NCI-H524 treated with DMSO at 0.1 percent for 48 hours (cell line): ENCODE measurements around the gene IRF4.

ENCODE experiments used
- DNase-seq: peaks from one replicate; lab custom pipeline; 2025; lab: John Stamatoyannopoulos, UW

Gene IRF4

DNA sequence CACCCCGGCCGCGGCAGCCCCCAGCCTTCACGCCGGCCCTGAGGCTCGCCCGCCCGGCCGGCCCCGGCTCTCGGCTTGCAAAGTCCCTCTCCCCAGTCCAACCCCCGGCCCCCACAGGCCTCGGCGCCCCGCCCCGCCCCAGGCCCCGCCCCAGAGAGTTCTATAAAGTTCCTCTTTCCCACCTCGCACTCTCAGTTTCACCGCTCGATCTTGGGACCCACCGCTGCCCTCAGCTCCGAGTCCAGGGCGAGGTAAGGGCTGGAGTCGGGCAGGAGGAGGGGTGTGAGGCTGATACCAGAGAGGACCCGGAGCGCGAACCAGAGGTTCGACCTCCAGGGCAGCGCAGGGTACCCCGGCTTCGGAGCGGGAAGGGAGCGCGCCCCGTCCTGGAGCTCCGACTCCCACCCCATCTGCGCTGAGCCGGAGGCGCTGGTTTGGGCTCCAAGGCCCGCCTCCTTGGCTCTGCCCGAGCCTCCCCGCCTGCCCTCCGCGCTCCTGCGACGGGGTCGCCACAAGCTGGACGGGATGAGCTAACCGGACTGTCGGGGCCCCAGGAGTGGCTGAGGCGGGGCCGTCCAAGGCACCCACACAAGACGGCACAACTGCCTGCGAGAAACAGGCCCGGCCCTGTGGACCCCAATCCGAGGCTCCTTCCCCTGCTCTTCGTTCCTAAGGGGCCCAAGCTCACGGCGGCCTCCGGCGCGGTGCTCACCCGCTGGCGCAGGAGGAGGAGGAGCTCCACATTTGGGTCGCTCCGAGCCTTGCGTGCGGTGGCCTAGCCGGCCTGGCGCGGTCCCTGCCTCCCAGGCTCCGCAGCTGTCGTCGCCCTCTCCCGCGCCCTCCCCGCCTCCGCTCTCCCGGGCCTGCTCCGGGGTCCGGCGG, at the start of gene IRF4:
TSS of gene IRF4 (plus strand) at position 194 of the 882 bp plus-strand sequence. CDS start 1,401 bp downstream, outside the sequence.
- DNase-seq: no peak

GRCh38 chr6:341914-342831, 49.4 kb upstream of the IRF4 start:
- DNase-seq: no peak

- DNase-seq: no peak
Observed at GRCh38 chr6:342832-343179, 48.7 kb upstream of the IRF4 start.

GRCh38 chr6:343226-343935, 48.2 kb upstream of the IRF4 start:
- DNase-seq: no peak

- DNase-seq: no peak
Observed at GRCh38 chr6:343960-344815, 47.4 kb upstream of the IRF4 start.

DNA sequence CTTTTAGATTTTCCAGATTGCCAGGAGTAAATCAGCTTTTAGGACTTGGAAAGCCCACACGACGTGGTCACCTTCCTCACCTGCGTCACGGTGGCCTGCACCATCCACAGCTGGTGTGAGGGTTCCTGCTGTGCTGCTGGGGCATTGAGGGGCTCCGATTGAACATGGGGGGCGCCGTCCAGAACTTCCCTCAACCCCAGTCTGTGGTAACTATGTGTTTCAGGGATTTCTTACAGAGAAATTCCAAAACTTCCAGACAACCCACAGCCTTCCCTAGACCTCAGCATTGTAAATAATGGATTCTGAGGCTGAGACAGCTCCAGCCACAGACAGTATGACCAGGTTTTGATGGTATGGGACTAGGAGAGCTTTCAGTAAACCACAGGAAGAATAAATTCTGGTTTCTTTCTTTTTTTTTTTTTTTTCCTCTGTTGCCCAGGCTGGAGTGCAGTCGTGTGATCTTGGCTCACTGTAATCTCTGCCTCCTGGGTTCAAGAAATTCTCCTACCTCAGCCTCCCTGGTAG, 46.7 kb upstream of the IRF4 start:
- no peak for DNase-seq

- no peak for DNase-seq
Observed at GRCh38 chr6:345747-346385, 45.7 kb upstream of the IRF4 start.

DNA sequence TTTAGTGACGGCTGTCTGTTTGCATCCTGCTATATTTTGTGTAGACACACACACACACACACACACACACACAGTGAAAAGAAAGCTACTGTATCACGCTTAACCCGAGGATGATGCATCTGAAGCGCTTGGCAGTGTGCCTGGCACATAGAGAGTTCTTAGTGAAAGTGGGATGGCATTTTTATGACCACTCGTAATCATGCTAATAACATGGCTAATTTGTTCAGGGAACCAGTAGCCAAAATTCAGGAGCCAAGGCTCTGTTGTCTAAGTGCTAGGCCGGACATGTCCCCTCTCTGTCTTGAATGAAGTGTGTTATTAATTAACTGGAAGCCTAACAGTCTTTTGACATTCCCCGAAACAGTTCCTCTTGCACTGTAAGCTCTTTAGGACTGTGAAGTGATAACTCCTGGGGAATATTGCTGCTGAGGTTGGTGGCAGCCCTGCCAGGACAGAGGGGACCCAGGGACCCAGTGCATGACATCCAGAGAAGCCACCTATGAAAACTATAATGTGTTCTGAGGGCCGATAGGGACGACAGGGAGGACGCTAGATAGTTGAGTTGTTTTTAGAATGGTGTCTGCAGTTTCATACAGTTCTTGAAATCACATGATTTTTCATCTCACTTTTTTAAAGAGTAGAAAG, 45.0 kb upstream of the IRF4 start:
- DNase-seq: no peak

- no peak for DNase-seq
Observed at GRCh38 chr6:347232-347631, 44.3 kb upstream of the IRF4 start.

GRCh38 chr6:347951-348859, 43.3 kb upstream of the IRF4 start:
- DNase-seq: no peak

- no peak for DNase-seq
Observed at GRCh38 chr6:348860-349396, 42.6 kb upstream of the IRF4 start.

GRCh38 chr6:349491-349921, 42.0 kb upstream of the IRF4 start:
- DNase-seq: no peak

DNA sequence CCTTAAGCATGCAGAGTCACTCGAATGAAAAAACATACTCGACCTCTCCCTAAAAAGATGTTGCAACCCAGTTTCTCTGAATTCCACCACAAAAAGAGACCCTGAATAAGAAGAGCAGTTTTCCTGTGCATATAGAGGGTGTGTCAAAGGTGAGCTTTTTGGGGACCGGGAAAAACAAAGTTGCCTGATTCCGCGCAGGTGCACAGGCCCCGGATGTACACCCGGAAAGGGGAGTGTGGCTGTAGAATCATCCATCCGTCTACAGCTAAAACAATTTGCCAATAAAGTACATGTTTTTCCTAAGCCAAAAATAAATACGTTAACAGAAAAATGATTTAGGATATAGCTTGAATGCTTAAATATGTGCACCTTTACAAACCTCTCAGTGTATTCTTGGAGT, 41.2 kb upstream of the IRF4 start:
- no peak for DNase-seq

- no peak for DNase-seq
Observed at GRCh38 chr6:351011-351866, 40.3 kb upstream of the IRF4 start.

GRCh38 chr6:351867-352289, 39.7 kb upstream of the IRF4 start:
- no peak for DNase-seq

GRCh38 chr6:352474-352873, 39.1 kb upstream of the IRF4 start:
- DNase-seq: no peak

GRCh38 chr6:352896-353470, 38.6 kb upstream of the IRF4 start:
- no peak for DNase-seq
